H9 (cell line): Measurements from ENCODE around the gene SERP1. TPM values are rescaled to one million over a fixed set of nuclear protein-coding genes. Genes with fewer than 3 reads are reported as not detected.

Source experiments
- DNase-seq: peaks from one replicate; pipeline ENCODE4 v3.0.0-alpha.2; 2017
- H2AFZ ChIP-seq: one replicate; pipeline ENCODE4 v1.6.1; 2013; ENCODE audit warnings: mild to moderate bottlenecking, low read length, control low read depth, moderate library complexity
- H2AK5ac ChIP-seq: 2 replicates; pipeline ENCODE4 v1.6.1; 2013; ENCODE audit warnings: low read length, control low read depth, mixed read lengths; ENCODE audit not compliant: insufficient read length
- H2BK120ac ChIP-seq: one replicate; pipeline ENCODE4 v1.6.1; 2013; ENCODE audit warnings: low read depth, mild to moderate bottlenecking, low read length, control low read depth, inconsistent platforms; ENCODE audit not compliant: poor library complexity, severe bottlenecking
- H2BK12ac ChIP-seq: 2 replicates; pipeline ENCODE4 v1.6.1; 2013; ENCODE audit warnings: low read length, control low read depth, mixed read lengths, low read depth; ENCODE audit not compliant: insufficient read length
- H2BK15ac ChIP-seq: 2 replicates; pipeline ENCODE4 v1.6.1; 2013; ENCODE audit warnings: low read depth, low read length, control low read depth
- H2BK20ac ChIP-seq: one replicate; pipeline ENCODE4 v1.6.1; 2013; ENCODE audit warnings: low read depth, mild to moderate bottlenecking, low read length, control low read depth, inconsistent platforms; ENCODE audit not compliant: poor library complexity, severe bottlenecking
- H2BK5ac ChIP-seq: 2 replicates; pipeline ENCODE4 v1.6.1; 2013; ENCODE audit warnings: low read length, control low read depth, mixed read lengths; ENCODE audit not compliant: insufficient read length
- H3K14ac ChIP-seq: 2 replicates; pipeline ENCODE4 v1.6.1; 2013; ENCODE audit warnings: low read length, control low read depth; ENCODE audit not compliant: insufficient read depth
- H3K18ac ChIP-seq: 2 replicates; pipeline ENCODE4 v1.6.1; 2013; ENCODE audit warnings: low read depth, mild to moderate bottlenecking, mixed read lengths, low read length, control low read depth; ENCODE audit not compliant: insufficient read length
- H3K23ac ChIP-seq: 2 replicates; pipeline ENCODE4 v1.6.1; 2013; ENCODE audit warnings: low read length, control low read depth, mixed read lengths, low read depth; ENCODE audit not compliant: insufficient read length
- H3K23me2 ChIP-seq: 2 replicates; pipeline ENCODE4 v1.6.1; 2013; ENCODE audit warnings: low read depth, mild to moderate bottlenecking, mixed read lengths, low read length, control low read depth; ENCODE audit not compliant: insufficient read length, poor library complexity, severe bottlenecking
- H3K27ac ChIP-seq: 2 replicates; pipeline ENCODE4 v1.5.1; 2013; ENCODE audit warnings: low read length, control low read depth, mixed read lengths, low read depth; ENCODE audit not compliant: insufficient read length
- H3K27me3 ChIP-seq: 2 replicates; pipeline ENCODE4 v1.6.1; 2013; ENCODE audit warnings: low read length, control low read depth, inconsistent platforms; ENCODE audit not compliant: insufficient read depth
- H3K4ac ChIP-seq: 2 replicates; pipeline ENCODE4 v1.6.1; 2013; ENCODE audit warnings: low read depth, mild to moderate bottlenecking, control low read depth, inconsistent platforms, low read length, moderate library complexity
- H3K4me1 ChIP-seq: 2 replicates; pipeline ENCODE4 v1.6.1; 2013; ENCODE audit warnings: low read length, control low read depth, inconsistent platforms; ENCODE audit not compliant: insufficient read depth
- H3K4me2 ChIP-seq: 2 replicates; pipeline ENCODE4 v1.6.1; 2013; ENCODE audit warnings: low read length, control low read depth, mixed read lengths; ENCODE audit not compliant: insufficient read length, insufficient read depth
- H3K56ac ChIP-seq: 2 replicates; pipeline ENCODE4 v1.6.1; 2013; ENCODE audit warnings: low read depth, mild to moderate bottlenecking, mixed read lengths, low read length, control low read depth; ENCODE audit not compliant: insufficient read length
- H3K79me1 ChIP-seq: 2 replicates; pipeline ENCODE4 v1.6.1; 2013; ENCODE audit warnings: low read depth, mild to moderate bottlenecking, moderate library complexity, low read length, control low read depth, inconsistent platforms; ENCODE audit not compliant: insufficient read depth, poor library complexity, severe bottlenecking
- H3K79me2 ChIP-seq: 2 replicates; pipeline ENCODE4 v1.6.1; 2013; ENCODE audit warnings: low read length, control low read depth, inconsistent platforms; ENCODE audit not compliant: insufficient read depth
- H3K9ac ChIP-seq: 2 replicates; pipeline ENCODE4 v1.6.1; 2013; ENCODE audit warnings: low read length, control low read depth, mixed read lengths; ENCODE audit not compliant: insufficient read length; ENCODE audit errors: extremely low read depth
- H3K9me3 ChIP-seq: one replicate; pipeline ENCODE4 v1.6.1; 2013; ENCODE audit warnings: low read depth, low read length, inconsistent platforms; ENCODE audit not compliant: control insufficient read depth
- H3T11ph ChIP-seq: one replicate; pipeline ENCODE4 v1.6.1; 2013; ENCODE audit warnings: mild to moderate bottlenecking, low read length, control low read depth, inconsistent platforms
- H4K20me1 ChIP-seq: one replicate; pipeline ENCODE4 v1.6.1; 2013; ENCODE audit not compliant: control insufficient read depth, insufficient read length, insufficient read depth
- H4K5ac ChIP-seq: 2 replicates; pipeline ENCODE4 v1.6.1; 2013; ENCODE audit warnings: low read depth, mild to moderate bottlenecking, mixed read lengths, low read length, control low read depth; ENCODE audit not compliant: insufficient read length
- H4K8ac ChIP-seq: replicated peaks from 2 replicates; pipeline ENCODE4 v1.6.1; 2013; ENCODE audit warnings: low read length, control low read depth, mixed read lengths, low read depth; ENCODE audit not compliant: insufficient read length
- H4K91ac ChIP-seq: 2 replicates; pipeline ENCODE4 v1.6.1; 2013; ENCODE audit warnings: low read depth, mild to moderate bottlenecking, moderate library complexity, mixed read lengths, low read length, control low read depth; ENCODE audit not compliant: insufficient read length
- H3K27ac Mint-ChIP-seq, 3 experiments: 2 replicates in 2 of 3; 3 replicates in 1 of 3; pipeline ENCODE4 v1.8.0; 2020 to 2021; ENCODE audit warnings: mixed read lengths in 3 of 3, mild to moderate bottlenecking in 1 of 3, moderate library complexity in 1 of 3
- H3K27me3 Mint-ChIP-seq: 2 replicates; pipeline ENCODE4 v1.8.0; 2021; ENCODE audit warnings: low read depth, mild to moderate bottlenecking, moderate library complexity, mixed read lengths
- H3K36me3 Mint-ChIP-seq, 3 experiments: 2 replicates in 2 of 3; 3 replicates in 1 of 3; pipeline ENCODE4 v1.8.0; 2020 to 2021; ENCODE audit warnings: low read depth in 3 of 3, mixed read lengths in 3 of 3; ENCODE audit not compliant: insufficient read depth in 1 of 3
- H3K4me1 Mint-ChIP-seq, 2 experiments: 2 replicates each; pipeline ENCODE4 v1.8.0; 2020; ENCODE audit warnings: mixed read lengths in 2 of 2
- H3K4me3 Mint-ChIP-seq, 2 experiments: 2 replicates in 1 of 2; 3 replicates in 1 of 2; pipeline ENCODE4 v1.8.0; 2020 to 2021; ENCODE audit warnings: mild to moderate bottlenecking in 2 of 2, mixed read lengths in 2 of 2, moderate library complexity in 1 of 2
- H3K9me3 Mint-ChIP-seq, 2 experiments: 2 replicates in 1 of 2; 3 replicates in 1 of 2; pipeline ENCODE4 v1.8.0; 2020; ENCODE audit warnings: mild to moderate bottlenecking in 2 of 2, mixed read lengths in 2 of 2, moderate library complexity in 1 of 2
- CTCF ChIP-seq: fragments of 200-600 bp; sonication (generic); conservative IDR thresholded peaks from 3 replicates; pipeline ENCODE4 v1.8.0; 2021; ENCODE audit warnings: antibody characterized with exemption, mild to moderate bottlenecking
- WGBS: extraction: QIAGEN DNeasy Blood & Tissue Kit; methylation state at CpG from one replicate; pipeline ENCODE4 v1.1.7; 2013; ENCODE audit warnings: missing lambda C conversion rate, low lambda C conversion rate, mixed read lengths; ENCODE audit not compliant: insufficient read length; ENCODE audit errors: extremely low coverage; 5-methylcytosine and 5-hydroxymethylcytosine counted together
- total RNA-seq: library from RNA; stranded (reverse); gene quantifications from 2 replicates; pipeline ENCODE4 v1.2.1, GENCODE V29; 2021

The SERP1 gene
- total RNA-seq, 1 experiment from 2014 or later, result 84.8 TPM

- Histone ChIP-seq H3K9ac (no peak overlapping the region), H3K18ac (no peak overlapping the region), H3K4me1 (no peaks in the 10 kb centered on the region), H2BK5ac (no peak overlapping the region), H2AK5ac (no peak overlapping the region), H3K79me2 (no peaks in the 10 kb centered on the region), H4K91ac (no peak overlapping the region), H3K56ac (no peak overlapping the region), H4K5ac (no peak overlapping the region), H3T11ph (no peak overlapping the region), H2BK15ac (no peak overlapping the region), H4K20me1 (no peaks in the 10 kb centered on the region), H3K27me3 (no peaks in the 10 kb centered on the region), H3K9me3 (no peaks in the 10 kb centered on the region), H2AFZ (no peak overlapping the region), H4K8ac (no peak overlapping the region), H3K14ac (no peak overlapping the region), H3K4me2 (no peak overlapping the region), H3K79me1 (no peaks in the 10 kb centered on the region), H3K27ac (no peak overlapping the region), H2BK12ac (no peak overlapping the region), H3K4ac (no peak overlapping the region), H2BK120ac (no peak overlapping the region), H3K23ac (no peak overlapping the region), H2BK20ac (no peak overlapping the region), H3K23me2 (no peaks in the 10 kb centered on the region)
- Mint-ChIP-seq H3K9me3 (peaks cover 18 to 31% of the 10 kb centered on the region in 2 experiments), H3K4me3 (no peak overlapping the region), H3K27me3 (no peaks in the 10 kb centered on the region), H3K4me1 (peaks cover 0 to 5% of the 10 kb centered on the region in 2 experiments; a peak in 2 of 4 replicates), H3K27ac (peak overlapping the region in 1 of 3 experiments; percentile 53; a peak in 1 of 7 replicates), H3K36me3 (peaks cover 11 to 23% (median 15%) of the 10 kb centered on the region in 3 experiments)
- WGBS, result no CpG with 5 or more reads among the region's 24 CpGs
- DNase-seq, result no peak
- TF ChIP-seq CTCF, result no peak
Measured at GRCh38 chr3:150520408-150520807, 25.9 kb downstream of the SERP1 start.
